WTC11 (cell line): ENCODE results near the gene APMAP.

Experiments
- CREM ChIP-seq: sonication (generic); formaldehyde crosslinking; IDR thresholded peaks from 2 replicates; pipeline ENCODE4 v1.8.1; 2022; ENCODE audit warnings: mild to moderate bottlenecking, missing genetic modification reagents, moderate library complexity
- ELF4 ChIP-seq: sonication (generic); formaldehyde crosslinking; IDR thresholded peaks from 2 replicates; pipeline ENCODE4 v1.8.1; 2022; ENCODE audit warnings: low read depth, mild to moderate bottlenecking, moderate library complexity, missing genetic modification reagents
- ETV6 ChIP-seq: sonication (generic); formaldehyde crosslinking; IDR thresholded peaks from 2 replicates; pipeline ENCODE4 v1.8.1; 2022; ENCODE audit warnings: mild to moderate bottlenecking, missing genetic modification reagents
- GRHL2 ChIP-seq: fragments of 250-450 bp; sonication (Bioruptor Pico); IDR thresholded peaks from 2 replicates; pipeline ENCODE4 v1.8.0; 2022; ENCODE audit warnings: mild to moderate bottlenecking, moderate library complexity; ENCODE audit not compliant: insufficient replicate concordance, severe bottlenecking
- IRF2 ChIP-seq: sonication (generic); formaldehyde crosslinking; IDR thresholded peaks from 2 replicates; pipeline ENCODE4 v1.8.0; 2022; ENCODE audit warnings: low read depth, missing genetic modification reagents, borderline replicate concordance
- MXD4 ChIP-seq: fragments of 250-450 bp; sonication (Bioruptor Pico); IDR thresholded peaks from 2 replicates; pipeline ENCODE4 v1.8.0; 2021; ENCODE audit warnings: mild to moderate bottlenecking, moderate library complexity, borderline replicate concordance
- SMAD4 ChIP-seq: sonication (generic); formaldehyde crosslinking; IDR thresholded peaks from 2 replicates; pipeline ENCODE4 v1.8.0; 2022; ENCODE audit warnings: mild to moderate bottlenecking, missing genetic modification reagents
- SOX15 ChIP-seq: fragments of 250-450 bp; sonication (Bioruptor Pico); IDR thresholded peaks from 2 replicates; pipeline ENCODE4 v1.9.0; 2021; ENCODE audit warnings: mild to moderate bottlenecking
- TF ChIP-seq, protein P1 (sequence below): fragments of 200-600 bp; IDR thresholded peaks from 2 replicates; pipeline ENCODE4 v1.8.0; 2022; ENCODE audit warnings: antibody characterized with exemption
- TF ChIP-seq, protein P2 (sequence below): sonication (generic); formaldehyde crosslinking; IDR thresholded peaks from 2 replicates; pipeline ENCODE4 v1.8.1; 2023; ENCODE audit warnings: mild to moderate bottlenecking, missing genetic modification reagents, moderate library complexity
- TF ChIP-seq, protein P3 (sequence below): fragments of 250-450 bp; sonication (Bioruptor Pico); IDR thresholded peaks from 2 replicates; pipeline ENCODE4 v1.8.0; 2021; ENCODE audit warnings: mild to moderate bottlenecking

DNA sequence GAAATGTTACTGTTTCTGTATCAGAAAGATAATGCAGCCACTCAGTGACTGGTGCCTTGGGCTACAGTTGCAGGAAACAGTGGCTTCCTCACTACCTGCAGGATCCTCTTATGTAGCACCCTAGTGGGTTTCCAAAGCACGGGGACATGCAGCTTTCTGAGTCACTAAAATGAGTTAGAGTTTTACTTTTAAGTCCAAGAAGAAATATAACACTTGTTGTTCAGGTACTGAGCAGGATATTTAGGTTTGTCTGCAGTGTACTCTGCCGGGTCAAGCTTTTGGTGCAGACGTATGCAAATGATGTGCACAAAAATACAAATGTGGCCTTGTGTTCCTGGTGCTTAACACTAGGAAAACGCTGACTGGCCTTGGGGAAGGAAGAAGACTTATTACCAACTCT lies 43.4 kb upstream of the APMAP start:
- TF ChIP-seq CREM (CRISPR knock-in tag) (no peak), ETV6 (no peak), MXD4 (CRISPR knock-in tag) (no peak), ELF4 (CRISPR knock-in tag) (no peak), SMAD4 (CRISPR knock-in tag) (no peak), IRF2 (CRISPR knock-in tag) (no peak), GRHL2 (CRISPR knock-in tag) (no peak), SOX15 (CRISPR knock-in tag) (no peak)
- TF ChIP-seq, protein P1, sequence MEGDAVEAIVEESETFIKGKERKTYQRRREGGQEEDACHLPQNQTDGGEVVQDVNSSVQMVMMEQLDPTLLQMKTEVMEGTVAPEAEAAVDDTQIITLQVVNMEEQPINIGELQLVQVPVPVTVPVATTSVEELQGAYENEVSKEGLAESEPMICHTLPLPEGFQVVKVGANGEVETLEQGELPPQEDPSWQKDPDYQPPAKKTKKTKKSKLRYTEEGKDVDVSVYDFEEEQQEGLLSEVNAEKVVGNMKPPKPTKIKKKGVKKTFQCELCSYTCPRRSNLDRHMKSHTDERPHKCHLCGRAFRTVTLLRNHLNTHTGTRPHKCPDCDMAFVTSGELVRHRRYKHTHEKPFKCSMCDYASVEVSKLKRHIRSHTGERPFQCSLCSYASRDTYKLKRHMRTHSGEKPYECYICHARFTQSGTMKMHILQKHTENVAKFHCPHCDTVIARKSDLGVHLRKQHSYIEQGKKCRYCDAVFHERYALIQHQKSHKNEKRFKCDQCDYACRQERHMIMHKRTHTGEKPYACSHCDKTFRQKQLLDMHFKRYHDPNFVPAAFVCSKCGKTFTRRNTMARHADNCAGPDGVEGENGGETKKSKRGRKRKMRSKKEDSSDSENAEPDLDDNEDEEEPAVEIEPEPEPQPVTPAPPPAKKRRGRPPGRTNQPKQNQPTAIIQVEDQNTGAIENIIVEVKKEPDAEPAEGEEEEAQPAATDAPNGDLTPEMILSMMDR: no peak
- TF ChIP-seq, protein P2, sequence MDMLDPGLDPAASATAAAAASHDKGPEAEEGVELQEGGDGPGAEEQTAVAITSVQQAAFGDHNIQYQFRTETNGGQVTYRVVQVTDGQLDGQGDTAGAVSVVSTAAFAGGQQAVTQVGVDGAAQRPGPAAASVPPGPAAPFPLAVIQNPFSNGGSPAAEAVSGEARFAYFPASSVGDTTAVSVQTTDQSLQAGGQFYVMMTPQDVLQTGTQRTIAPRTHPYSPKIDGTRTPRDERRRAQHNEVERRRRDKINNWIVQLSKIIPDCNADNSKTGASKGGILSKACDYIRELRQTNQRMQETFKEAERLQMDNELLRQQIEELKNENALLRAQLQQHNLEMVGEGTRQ (CRISPR knock-in tag): no peak
- TF ChIP-seq, protein P3, sequence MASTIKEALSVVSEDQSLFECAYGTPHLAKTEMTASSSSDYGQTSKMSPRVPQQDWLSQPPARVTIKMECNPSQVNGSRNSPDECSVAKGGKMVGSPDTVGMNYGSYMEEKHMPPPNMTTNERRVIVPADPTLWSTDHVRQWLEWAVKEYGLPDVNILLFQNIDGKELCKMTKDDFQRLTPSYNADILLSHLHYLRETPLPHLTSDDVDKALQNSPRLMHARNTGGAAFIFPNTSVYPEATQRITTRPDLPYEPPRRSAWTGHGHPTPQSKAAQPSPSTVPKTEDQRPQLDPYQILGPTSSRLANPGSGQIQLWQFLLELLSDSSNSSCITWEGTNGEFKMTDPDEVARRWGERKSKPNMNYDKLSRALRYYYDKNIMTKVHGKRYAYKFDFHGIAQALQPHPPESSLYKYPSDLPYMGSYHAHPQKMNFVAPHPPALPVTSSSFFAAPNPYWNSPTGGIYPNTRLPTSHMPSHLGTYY (CRISPR knock-in tag): no peak
